ENCODE data around the gene PCDHGB1.
"Not testable (repeated sequence)": the region's sequence is repeated elsewhere in the genome, so short reads cannot be mapped to it uniquely, and the experiment has no call there.

PCDHGB1 gene

GRCh38 chr5:141384471-141385267 lies 34.8 kb downstream of the PCDHGB1 start:
- DNase-seq, result no peak

- peak; percentile 18 for DNase-seq
These were observed 37.8 kb downstream of the PCDHGB1 start, which contains the start of gene PCDHGB4 for GRCh38 chr5:141387557-141388311. PCDHGB4 (plus strand) TSS chr5:141387698; CDS start chr5:141387885, 187 bp downstream.

GRCh38 chr5:141388661-141389060 lies 38.8 kb downstream of the PCDHGB1 start:
- DNase-seq, result no peak

- DNase-seq, result no peak
These were observed 39.5 kb downstream of the PCDHGB1 start for GRCh38 chr5:141389153-141390042.

- no peak for DNase-seq
These were observed 42.7 kb downstream of the PCDHGB1 start, which contains the start of gene PCDHGA8 for GRCh38 chr5:141392429-141393198. PCDHGA8 (plus strand) TSS chr5:141392633; CDS start chr5:141392814, 181 bp downstream.

- DNase-seq, result no peak
These were observed 43.4 kb downstream of the PCDHGB1 start for GRCh38 chr5:141393267-141393666.

GRCh38 chr5:141394401-141395187 lies 44.7 kb downstream of the PCDHGB1 start:
- DNase-seq, result not testable (repeated sequence)

GRCh38 chr5:141397756-141398551 lies 48.1 kb downstream of the PCDHGB1 start, which contains the start of gene PCDHGB5:
PCDHGB5 (plus strand) TSS chr5:141397947; CDS start chr5:141398128, 181 bp downstream.
- DNase-seq, result peak; percentile 41

GRCh38 chr5:141398608-141399007 lies 48.7 kb downstream of the PCDHGB1 start:
- no peak for DNase-seq

GRCh38 chr5:141399555-141400258 lies 49.8 kb downstream of the PCDHGB1 start:
- no peak for DNase-seq
